Right renal pelvis (tissue), 4 donors: ENCODE data around the gene CFHR2. TPM values are rescaled to one million over a fixed set of nuclear protein-coding genes. Genes with fewer than 3 reads are reported as not detected.

Experiments used
- DNase-seq, 4 donors: peaks; one replicate each; pipeline ENCODE4 v3.0.0-alpha.2; 2013; ENCODE audit warnings: low read depth in 4 of 4, low spot score in 3 of 4, missing footprints in 1 of 4
- polyA plus RNA-seq, 4 donors: library from polyadenylated mRNA; unstranded; fragments of 120-200 nt; gene quantifications; one replicate each; pipeline ENCODE4 v1.2.1, GENCODE V29; 2013; ENCODE audit not compliant: insufficient read length in 4 of 4

The CFHR2 gene
- polyA plus RNA-seq, 4 donors, result 0.08 TPM; not detected in 3

DNA sequence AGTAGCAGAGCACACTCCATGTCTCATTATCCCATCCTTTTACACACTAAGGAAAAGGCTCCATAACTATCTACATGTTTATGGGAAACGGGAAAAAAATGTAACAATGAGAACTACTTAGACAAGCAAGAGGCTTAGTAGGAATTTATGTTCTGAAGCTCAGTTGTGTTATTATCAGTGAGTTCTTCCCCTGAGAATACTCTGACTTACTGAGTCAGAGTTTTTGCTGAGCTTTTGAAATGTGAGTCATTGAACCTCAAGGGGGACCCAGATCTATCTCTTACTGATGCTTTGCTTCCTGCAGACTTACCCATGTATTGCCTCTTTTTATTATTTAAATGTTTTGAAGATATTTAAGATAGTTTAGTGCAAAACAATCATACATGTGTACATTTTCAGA is 53.9 kb downstream of the CFHR2 start:
- DNase-seq, result no peak

DNA sequence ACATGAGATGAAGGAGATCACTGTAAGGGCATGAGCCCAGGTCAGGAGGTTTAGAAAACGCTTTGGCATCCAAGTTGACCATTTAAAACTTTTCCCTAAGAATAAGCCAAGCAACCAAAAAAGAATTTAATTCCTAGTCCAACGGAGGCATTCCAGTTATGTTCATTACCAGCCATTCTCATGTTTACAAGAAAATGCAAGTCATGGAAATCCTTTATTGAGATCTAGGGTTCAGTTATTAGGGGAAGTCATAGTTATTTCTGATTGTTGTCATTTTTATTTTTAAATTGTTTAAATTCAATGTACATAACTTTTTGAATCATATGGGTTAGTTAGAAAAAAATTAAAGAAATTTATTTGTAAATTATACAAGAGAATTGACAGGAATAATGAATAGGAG is 58.3 kb downstream of the CFHR2 start:
- no peak for DNase-seq

DNA sequence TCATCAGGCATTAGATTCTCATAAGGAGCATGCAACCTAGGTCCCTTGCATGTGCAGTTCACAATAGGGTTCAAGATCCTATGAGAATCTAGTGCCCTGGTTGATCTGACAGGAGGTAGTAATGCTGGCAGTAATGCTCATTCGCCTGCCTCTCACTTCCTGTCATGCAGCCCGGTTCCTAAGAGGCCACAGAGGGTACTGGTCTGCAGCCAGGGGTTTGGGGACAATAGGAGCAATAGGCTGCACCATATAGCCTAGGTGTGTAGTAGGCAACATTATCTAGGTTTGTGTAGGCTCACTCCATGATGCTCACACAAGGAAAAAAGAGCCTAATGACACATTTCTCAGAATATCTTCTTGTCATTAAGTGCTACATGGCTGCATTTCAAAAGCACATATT is 59.6 kb downstream of the CFHR2 start:
- no peak for DNase-seq

DNA sequence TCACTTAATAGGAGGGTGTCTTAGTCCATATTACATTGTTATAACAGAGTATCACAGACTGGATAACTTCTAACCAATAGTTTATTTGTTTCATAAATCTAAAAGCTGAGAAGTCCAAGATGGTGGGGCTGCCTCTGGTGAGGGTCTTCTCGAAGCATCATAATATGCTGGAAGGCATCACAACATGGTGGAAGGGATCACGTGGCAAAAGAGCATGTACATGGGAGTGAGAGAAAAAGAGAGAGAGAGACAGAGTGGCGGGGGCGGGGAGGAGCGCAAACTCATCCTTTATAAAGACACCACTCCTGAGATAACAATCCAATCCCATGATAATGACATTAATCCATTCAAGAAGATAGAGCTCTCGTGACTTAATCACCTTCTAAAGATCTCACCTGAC is 65.3 kb downstream of the CFHR2 start:
- DNase-seq, result no peak

Other genes with a start within 250 kb of the CFHR2 start
- gene CFHR3, start 168.9 kb upstream of the CFHR2 start, polyA plus RNA-seq, result 1 to 10 TPM in 1 of 4 donors, under 1 TPM in 3; 0.22 to 1.2 (median 0.51) TPM
- gene CFHR1, start 124.0 kb upstream of the CFHR2 start, polyA plus RNA-seq, result under 1 TPM in 2 of 4 donors, not detected in 2; 0.21 to 0.30 TPM
- gene CFHR4, start 55.7 kb upstream of the CFHR2 start, polyA plus RNA-seq, result not detected
- gene CFHR5, start 33.8 kb downstream of the CFHR2 start, polyA plus RNA-seq, result not detected
- not detected for gene F13B, start 123.5 kb downstream of the CFHR2 start, polyA plus RNA-seq
- 10 to 100 TPM; 20.1 to 22.4 (median 22.2) TPM for gene ASPM, start 202.9 kb downstream of the CFHR2 start, polyA plus RNA-seq